GM18907 (cell line): ENCODE measurements around the gene KRTAP1-5.
"Not testable (repeated sequence)": the region's sequence is repeated elsewhere in the genome, so short reads cannot be mapped to it uniquely, and the experiment has no call there.

Source experiments
- ATAC-seq: cut with Tn5 transposase; IDR thresholded peaks from one replicate; pipeline ENCODE4 v1.9.1; 2021; ENCODE audit warnings: mild to moderate bottlenecking, moderate library complexity; ENCODE audit not compliant: unreplicated experiment

The KRTAP1-5 gene

DNA sequence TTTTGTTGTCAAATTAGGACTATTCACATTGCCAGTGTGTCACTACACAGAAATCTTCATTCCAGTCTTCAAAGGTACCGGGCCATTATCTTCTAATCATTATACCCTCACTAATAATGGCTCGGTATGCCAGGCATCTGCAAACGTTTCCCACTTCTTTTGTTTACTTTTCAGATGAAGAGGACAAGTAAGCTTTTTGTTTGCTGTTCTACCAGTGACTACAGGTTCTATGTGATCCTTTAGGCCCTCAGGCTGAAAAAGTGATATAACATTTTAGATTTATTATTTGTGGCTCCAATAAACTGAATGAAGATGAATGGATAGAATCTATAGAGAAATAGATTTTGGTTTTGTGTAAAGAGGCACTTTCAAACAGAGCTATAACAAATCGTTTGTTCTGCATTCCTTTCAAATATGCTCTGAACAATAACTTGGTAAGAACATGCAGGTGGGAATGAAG is 17.7 kb downstream of the KRTAP1-5 start:
- ATAC-seq, result no peak

DNA sequence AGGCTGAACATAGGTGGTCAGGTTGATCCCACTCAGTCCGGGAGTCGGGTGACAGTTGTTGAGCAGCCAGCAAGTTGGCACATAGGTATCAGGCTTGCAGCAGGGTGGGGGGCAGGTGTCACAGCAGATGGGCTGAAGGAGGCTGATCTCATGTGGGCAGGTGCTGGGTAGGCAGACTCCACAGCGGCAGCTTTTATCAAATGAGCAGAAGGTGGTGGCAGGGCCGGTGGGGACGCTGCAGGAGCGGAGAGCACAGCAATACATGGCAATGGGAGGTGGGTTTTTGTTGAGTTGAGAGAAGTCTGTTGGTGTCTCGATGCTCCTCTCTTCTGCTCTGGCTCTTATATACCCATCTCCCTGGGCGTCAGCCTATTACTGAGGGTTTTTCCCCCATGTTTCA is 18.2 kb downstream of the KRTAP1-5 start, which contains the start of gene KRTAP3-1:
TSS of gene KRTAP3-1 (minus strand) at position 318 of the 400 bp plus-strand sequence. CDS start at position 264, 54 bp downstream.
- no peak for ATAC-seq

DNA sequence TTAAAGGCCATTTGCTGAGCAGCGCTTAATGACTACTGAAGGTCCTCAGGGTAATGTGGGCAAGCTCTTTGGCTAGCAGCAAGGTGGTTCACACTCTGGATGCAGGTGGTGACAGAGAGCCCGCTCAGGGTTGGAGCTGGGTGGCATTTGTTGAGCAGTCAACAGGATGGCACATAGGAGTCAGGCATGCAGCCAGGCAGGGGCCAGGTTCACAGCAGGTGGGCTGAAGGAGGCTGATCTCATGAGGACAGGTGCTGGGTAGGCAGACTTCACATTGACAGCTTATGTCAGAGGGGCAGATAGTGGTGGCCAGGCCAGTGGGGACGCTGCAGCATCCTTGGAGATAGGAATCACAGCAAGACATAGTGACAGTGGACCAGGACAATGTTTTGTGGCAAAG is 22.6 kb downstream of the KRTAP1-5 start:
- no peak for ATAC-seq

DNA sequence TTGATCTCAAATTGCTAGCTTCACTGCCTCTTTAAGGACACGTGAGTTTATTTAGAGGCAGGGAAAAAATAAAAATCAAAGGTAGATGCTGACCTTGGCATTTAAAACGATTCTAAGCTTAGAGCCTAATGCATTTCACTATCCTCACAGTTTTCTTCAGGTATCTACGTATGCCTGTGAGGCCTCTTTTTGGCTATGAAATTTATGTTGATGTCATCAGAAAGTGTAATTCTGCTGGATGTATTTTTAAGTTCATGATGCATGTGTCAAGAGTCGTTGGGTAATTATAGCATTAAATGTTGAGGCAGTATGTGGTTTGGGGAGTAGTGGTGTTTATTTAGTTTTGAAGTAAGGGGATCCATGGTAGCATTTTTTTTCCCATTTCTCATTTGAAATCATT is 23.1 kb downstream of the KRTAP1-5 start:
- no peak for ATAC-seq

DNA sequence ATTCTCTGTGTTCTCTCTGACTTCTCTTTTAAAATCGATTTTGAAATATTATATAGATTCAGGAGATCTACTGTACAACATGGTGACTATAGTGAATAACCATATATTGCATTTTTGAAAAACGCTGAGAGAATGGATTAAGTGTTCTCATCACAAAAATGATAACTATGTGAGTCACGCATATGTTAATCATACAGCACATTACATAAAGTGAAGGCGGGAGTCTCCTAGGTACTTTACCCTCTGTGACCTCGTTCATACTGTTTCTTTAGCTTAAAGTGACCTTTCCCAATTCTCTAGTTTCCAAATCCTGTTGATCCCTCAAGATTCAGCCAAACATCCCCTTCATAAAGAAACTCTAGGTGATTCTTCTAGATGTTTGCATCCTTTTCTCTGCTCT is 24.2 kb downstream of the KRTAP1-5 start:
- ATAC-seq, result no peak

DNA sequence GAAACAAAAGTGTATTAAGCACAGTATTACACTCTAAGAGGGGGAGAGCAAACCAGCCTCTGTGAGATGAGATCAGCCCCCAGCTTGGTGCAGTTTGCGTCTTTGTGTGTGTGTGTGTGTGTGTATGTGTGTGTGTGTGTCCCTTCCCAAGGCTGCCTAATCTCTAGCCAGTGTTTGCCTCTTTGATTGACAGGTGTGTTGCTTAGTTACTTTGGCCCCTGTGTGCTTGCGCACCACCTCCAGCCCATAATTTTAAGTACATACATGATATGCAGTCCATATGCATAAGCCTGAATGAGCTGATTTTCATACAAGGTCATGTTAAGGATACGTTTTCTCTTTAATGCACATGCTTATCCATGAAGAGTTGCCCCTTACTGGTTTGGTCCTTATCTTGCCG is 25.2 kb downstream of the KRTAP1-5 start:
- ATAC-seq, result no peak

DNA sequence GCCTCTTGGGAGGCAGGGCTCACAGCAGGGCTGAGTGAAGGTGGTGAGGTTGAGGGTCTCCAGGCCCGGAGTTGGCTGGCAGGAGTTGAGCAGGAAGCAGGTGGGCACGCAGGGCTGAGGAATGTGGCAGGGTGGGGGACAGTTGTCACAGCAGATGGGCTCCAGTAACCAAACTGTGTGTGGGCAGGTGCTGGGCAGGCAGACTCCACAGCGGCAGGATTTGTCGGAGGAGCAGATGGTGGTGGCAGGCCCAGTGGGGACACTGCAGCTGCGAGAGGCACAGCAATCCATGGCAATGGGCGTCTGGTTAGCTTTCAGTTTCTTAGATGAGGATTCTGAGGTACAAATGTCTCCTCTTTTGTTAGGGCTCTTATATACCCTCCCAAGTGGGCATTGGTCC is 27.4 kb downstream of the KRTAP1-5 start, which contains the start of gene KRTAP3-2:
TSS of gene KRTAP3-2 (minus strand) at position 344 of the 400 bp plus-strand sequence. CDS start at position 291, 53 bp downstream.
- ATAC-seq, result not testable (repeated sequence)

DNA sequence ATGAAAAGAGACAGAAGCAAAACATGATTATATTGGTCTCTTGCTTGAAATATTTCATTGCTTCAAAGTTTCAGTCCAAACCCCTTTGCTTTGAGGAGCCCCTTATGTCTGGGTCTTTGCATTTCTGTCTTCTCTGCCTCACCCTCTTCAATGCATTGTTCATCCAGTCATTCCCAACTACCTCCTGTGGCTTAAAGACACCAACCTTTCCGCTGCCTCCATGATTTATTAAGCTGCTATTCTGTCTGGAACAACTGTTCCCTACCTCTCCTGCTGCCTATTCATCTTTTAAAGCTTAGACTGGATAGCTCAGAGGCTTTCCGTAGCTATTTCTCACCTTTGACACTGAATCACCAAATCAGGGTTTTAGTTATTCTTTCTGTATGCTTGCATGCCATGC is 29.6 kb downstream of the KRTAP1-5 start:
- ATAC-seq, result no peak

DNA sequence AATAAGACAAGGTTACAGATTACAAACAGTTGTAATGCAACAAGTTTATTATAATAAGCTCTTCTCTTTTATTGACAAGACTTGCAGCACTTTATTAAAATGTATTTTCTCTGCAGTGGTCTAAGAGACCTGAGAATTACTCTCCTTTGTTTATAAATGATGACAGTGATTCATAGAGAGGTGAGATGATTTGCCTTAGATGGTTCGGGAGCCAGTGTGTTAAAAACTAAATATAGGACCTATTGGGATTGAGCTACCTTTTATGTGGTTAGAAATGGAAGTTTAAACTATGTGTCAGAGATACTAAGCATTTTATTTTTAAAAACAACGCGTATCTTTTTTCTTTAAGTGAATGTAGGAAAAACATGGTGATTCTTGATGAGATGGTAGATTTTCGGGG is 30.2 kb downstream of the KRTAP1-5 start:
- no peak for ATAC-seq

DNA sequence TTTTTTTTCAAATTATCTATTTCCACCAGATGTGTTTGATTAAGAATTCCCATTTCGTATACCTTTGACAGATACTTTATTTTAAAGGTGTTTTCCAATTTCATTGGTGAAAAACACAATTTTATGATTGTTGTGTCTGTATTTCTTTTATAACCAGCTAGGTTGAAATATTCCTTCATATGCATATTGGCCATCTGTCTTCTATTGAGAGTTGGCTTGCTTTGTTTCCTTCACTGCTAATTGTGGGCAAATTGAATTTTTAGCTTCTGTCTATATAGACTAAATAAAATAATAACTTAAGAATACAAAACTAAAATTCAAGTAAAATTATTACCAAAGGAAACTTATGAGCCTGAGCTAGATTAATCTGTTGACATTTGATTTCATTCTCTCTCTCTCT is 31.9 kb downstream of the KRTAP1-5 start:
- no peak for ATAC-seq

DNA sequence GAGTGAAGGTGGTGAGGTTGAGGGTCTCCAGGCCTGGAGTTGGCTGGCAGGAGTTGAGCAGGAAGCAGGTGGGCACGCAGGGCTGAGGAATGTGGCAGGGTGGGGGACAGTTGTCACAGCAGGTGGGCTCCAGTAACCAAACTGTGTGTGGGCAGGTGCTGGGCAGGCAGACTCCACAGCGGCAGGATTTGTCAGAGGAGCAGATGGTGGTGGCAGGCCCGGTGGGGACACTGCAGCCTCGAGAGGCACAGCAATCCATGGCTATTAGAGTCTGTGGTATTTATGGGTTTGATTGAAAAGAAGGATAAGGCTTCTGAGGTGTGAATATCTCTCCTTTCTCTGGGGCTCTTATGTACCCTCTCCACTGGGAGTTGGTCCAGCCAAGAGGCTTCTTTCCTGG is 33.2 kb downstream of the KRTAP1-5 start, which contains the start of gene KRTAP3-3:
TSS of gene KRTAP3-3 (minus strand) at position 326 of the 400 bp plus-strand sequence. CDS start at position 259, 67 bp downstream.
- no peak for ATAC-seq

DNA sequence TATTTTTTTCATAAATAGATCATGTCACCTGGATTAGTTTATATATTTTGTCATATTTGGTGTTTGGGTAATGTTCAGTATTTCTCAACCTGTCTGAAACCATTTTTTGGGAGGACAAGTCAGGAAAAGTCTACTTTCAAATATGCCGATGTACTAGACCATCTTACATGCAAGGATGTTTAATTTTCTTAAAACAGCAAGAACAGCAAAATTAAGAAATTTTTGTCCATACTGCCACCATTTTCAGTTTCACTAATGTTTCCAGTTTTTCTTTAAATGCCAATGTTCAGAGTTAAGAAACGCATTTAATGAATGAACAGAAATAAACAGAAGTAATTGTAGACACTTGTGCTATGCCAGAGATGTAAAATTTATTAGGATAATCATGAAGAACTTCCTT is 33.9 kb downstream of the KRTAP1-5 start:
- no peak for ATAC-seq

DNA sequence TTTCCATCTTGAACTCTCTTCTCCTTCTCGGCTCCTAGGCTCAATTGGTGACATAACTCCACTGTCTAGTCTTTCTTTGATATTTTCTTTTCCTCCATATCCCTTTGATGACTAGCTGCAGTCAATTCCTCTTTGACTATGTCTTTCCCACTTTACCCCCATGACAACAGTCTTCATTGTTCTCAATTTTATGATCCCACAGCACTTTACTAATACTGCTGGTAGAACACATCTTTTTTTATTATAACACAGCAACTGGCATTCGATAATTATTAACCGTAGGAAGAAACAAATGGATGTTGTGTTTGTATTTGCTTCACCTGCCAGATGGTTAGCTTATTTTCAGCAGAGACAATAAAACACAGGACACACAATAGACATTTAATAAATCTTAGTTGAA is 34.3 kb downstream of the KRTAP1-5 start:
- ATAC-seq, result no peak

DNA sequence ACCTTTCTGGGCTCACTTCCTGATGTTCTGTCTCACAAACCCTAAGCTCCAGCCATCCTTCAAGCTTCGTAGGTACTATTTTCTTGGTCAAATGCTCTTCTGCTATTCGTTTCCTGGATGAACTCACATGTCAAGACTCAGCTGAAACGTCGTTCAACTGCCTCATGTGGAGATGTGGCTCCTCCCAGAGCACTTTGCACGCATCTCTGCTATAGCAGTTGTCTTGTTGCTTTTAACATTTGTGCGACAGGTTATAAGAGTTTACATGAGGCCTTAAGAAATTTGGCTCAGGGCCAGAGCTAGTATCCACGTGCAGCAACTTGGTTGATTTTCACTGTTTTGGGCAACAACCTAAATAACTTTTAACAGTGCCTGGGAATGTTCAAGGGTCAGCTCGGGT is 40.1 kb downstream of the KRTAP1-5 start:
- no peak for ATAC-seq

DNA sequence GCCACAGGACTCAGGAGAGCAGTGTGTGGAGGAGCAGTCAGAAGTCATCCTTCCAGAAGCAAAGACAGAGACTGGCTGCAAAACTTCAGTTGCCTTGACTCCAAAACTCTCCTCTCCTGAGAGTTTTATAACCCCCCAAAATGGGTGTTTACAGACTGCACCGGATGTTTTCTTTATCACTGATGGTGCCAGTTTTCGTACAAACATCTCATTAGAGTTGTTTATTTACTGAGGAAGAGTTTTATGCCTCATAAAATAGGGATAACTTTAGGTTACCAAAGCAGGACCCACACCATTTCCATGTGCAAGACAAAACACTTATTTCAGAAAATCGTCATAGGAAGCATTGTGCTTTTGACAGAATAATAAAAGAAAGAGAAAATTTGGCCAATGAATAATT is 42.8 kb downstream of the KRTAP1-5 start, which contains the start of gene KRT40:
TSS of gene KRT40 (minus strand) at position 101 of the 400 bp plus-strand sequence. CDS start at position 48, 53 bp downstream.
- no peak for ATAC-seq

DNA sequence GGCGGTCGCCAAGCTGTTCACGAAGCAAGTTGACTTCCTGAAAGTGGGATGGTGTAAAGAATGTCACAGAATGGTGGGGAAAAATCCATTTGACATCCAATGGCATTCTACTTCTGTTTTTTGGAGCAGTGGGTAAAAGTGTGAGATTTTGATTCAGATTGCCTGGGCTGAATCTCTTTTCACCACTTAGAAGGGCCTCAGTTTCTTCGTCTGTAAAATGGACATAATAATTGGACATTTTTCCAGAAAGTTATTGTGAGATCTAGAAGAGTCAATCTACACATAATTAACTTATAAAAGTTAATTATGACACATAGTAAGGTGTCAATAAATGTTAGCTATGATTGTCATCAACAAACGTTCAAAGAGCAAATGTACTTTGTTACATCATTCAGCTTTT is 45.9 kb downstream of the KRTAP1-5 start:
- no peak for ATAC-seq

DNA sequence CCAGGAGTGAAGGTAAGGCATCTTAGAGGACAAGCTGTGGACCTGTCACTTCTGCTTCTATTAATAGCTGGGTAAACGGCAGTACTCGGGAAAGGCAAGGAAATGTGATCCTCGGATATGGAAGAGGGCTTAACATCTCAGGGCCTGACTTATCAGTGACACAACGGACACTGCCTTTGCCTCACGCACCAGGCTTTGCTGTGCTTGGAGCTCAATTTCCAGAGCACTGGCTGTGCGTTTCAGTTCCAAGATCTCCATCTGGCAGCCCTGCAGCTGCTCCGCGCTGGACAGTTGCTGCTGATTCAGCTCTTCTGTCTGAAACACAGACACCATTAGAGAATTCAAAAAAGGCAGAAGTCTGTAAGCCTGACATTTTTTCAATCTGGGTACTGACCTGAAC is 46.4 kb downstream of the KRTAP1-5 start:
- ATAC-seq, result no peak

DNA sequence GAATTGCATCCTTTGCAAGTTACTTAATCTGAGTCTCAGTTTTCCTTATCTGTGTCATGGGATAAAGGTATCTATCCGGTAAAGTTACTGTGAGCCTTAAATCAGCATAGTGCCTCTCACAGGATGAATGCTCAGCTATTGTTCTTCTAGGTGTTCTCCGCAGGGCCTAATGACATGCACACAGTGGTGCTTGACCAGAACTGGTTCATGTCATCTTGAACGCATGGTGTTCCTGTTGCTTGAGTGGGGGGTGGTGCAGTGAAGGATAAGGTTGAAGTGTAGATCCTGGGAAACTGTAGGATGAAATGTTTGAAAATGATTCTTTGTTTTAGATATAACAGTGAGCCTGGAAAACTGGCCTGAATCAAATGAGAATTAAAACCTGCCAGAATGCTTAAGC is 46.9 kb downstream of the KRTAP1-5 start:
- ATAC-seq, result no peak

DNA sequence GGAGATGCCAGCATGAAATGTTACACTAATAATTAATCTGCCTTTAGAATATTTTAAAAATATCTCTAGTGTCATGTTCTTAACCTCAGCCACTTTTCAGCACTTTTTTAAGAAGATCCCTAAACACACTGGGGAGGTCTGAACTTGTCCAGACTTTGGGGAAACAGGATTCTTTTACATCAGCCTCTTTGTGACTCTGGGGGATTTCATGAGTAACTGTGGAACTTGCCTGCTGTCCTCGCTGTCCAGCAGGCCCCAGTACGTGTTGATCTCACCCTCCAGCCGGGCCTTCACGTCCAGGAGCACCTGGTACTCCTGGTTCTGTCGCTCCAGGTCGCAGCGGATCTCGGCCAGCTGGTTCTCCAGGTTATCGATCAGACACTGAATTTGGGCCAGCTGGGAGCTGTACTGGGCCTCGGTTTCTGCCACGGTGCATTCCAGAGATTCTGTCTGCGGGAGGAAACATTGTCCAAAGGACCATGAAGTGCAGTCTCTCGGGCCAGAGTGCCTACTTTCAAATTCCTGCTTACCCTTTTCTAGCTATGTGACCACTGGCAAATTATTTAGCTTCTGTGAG is 48.3 kb downstream of the KRTAP1-5 start:
- no peak for ATAC-seq
